Medulla oblongata (tissue), 1 donor: ENCODE results near the gene ADCY5.

Experiments
- DNase-seq: peaks from one replicate; pipeline ENCODE4 v3.0.0-alpha.2; 2015; ENCODE audit errors: extremely low spot score

The ADCY5 gene

GRCh38 chr3:123326531-123326930 lies 122.4 kb downstream of the ADCY5 start:
- DNase-seq = no peak

- no peak for DNase-seq
Measured at GRCh38 chr3:123325766-123326256, 123.1 kb downstream of the ADCY5 start.

GRCh38 chr3:123324880-123325765 lies 123.8 kb downstream of the ADCY5 start:
- no peak for DNase-seq

- no peak for DNase-seq
Measured at GRCh38 chr3:123323781-123324180, 125.1 kb downstream of the ADCY5 start.

- no peak for DNase-seq
Measured at GRCh38 chr3:123322866-123323265, 126.0 kb downstream of the ADCY5 start.

GRCh38 chr3:123321806-123322205 lies 127.1 kb downstream of the ADCY5 start:
- DNase-seq = no peak

- DNase-seq = no peak
Measured at GRCh38 chr3:123320221-123320620, 128.7 kb downstream of the ADCY5 start.

GRCh38 chr3:123319760-123320159 lies 129.1 kb downstream of the ADCY5 start:
- DNase-seq = no peak

- DNase-seq = no peak
Measured at GRCh38 chr3:123318374-123318773, 130.5 kb downstream of the ADCY5 start.

- DNase-seq = no peak
Measured at GRCh38 chr3:123317716-123318115, 131.2 kb downstream of the ADCY5 start.

- DNase-seq = no peak
Measured at GRCh38 chr3:123315271-123315595, 133.7 kb downstream of the ADCY5 start.

GRCh38 chr3:123314359-123315270 lies 134.3 kb downstream of the ADCY5 start:
- no peak for DNase-seq

- DNase-seq = no peak
Measured at GRCh38 chr3:123313889-123314288, 135.0 kb downstream of the ADCY5 start.

- no peak for DNase-seq
Measured at GRCh38 chr3:123312331-123313265, 136.3 kb downstream of the ADCY5 start.

- DNase-seq = no peak
Measured at GRCh38 chr3:123311201-123311600, 137.7 kb downstream of the ADCY5 start.

GRCh38 chr3:123310741-123311140 lies 138.1 kb downstream of the ADCY5 start:
- no peak for DNase-seq

- no peak for DNase-seq
Measured at GRCh38 chr3:123310186-123310585, 138.7 kb downstream of the ADCY5 start.

- DNase-seq = no peak
Measured at GRCh38 chr3:123307064-123307463, 141.8 kb downstream of the ADCY5 start.

GRCh38 chr3:123305192-123305591 lies 143.7 kb downstream of the ADCY5 start:
- peak; percentile 17 for DNase-seq

- no peak for DNase-seq
Measured at GRCh38 chr3:123303976-123304560, 144.8 kb downstream of the ADCY5 start.

GRCh38 chr3:123302961-123303360 lies 145.9 kb downstream of the ADCY5 start:
- no peak for DNase-seq
